Measurements from ENCODE around the gene PSMD12. TPM values are rescaled to one million over a fixed set of nuclear protein-coding genes. Genes with fewer than 3 reads are reported as not detected.

PSMD12 gene
- polyA plus RNA-seq, 1 donor: 33.7 TPM

GRCh38 chr17:67386965-67387551, 20.7 kb upstream of the PSMD12 start:
- DNase-seq: no peak

- DNase-seq: no peak
These were observed 19.0 kb upstream of the PSMD12 start for GRCh38 chr17:67385122-67385988.

- DNase-seq: no peak
These were observed 15.5 kb upstream of the PSMD12 start for GRCh38 chr17:67381929-67382257.

GRCh38 chr17:67379251-67379630, 12.9 kb upstream of the PSMD12 start:
- DNase-seq: no peak

GRCh38 chr17:67378454-67379250, 12.3 kb upstream of the PSMD12 start:
- peak; percentile 85 for DNase-seq

GRCh38 chr17:67377488-67378453, 11.4 kb upstream of the PSMD12 start:
- peak; percentile 50 for DNase-seq

- DNase-seq: peak; percentile 88
These were observed 10.5 kb upstream of the PSMD12 start, which contains the start of gene PITPNC1 for GRCh38 chr17:67376737-67377487. TSS of gene PITPNC1 (plus strand) at chr17:67377281.

- DNase-seq: no peak
These were observed 10.0 kb upstream of the PSMD12 start for GRCh38 chr17:67376415-67376736.

GRCh38 chr17:67375716-67376115, 9.3 kb upstream of the PSMD12 start:
- DNase-seq: no peak

GRCh38 chr17:67375054-67375427, 8.7 kb upstream of the PSMD12 start:
- DNase-seq: no peak

GRCh38 chr17:67374329-67375053, 8.1 kb upstream of the PSMD12 start:
- DNase-seq: peak; percentile 76

- DNase-seq: no peak
These were observed 6.4 kb upstream of the PSMD12 start for GRCh38 chr17:67372751-67373150.

GRCh38 chr17:67369676-67370075, 3.3 kb upstream of the PSMD12 start:
- DNase-seq: no peak

GRCh38 chr17:67365738-67366192, 612 bp downstream of the PSMD12 start:
- no peak for DNase-seq

GRCh38 chr17:67364847-67365737, 1.3 kb downstream of the PSMD12 start:
- DNase-seq: no peak

GRCh38 chr17:67362173-67362572, 4.2 kb downstream of the PSMD12 start:
- DNase-seq: no peak

- DNase-seq: no peak
These were observed 5.5 kb downstream of the PSMD12 start for GRCh38 chr17:67360880-67361279.

GRCh38 chr17:67359960-67360791, 6.2 kb downstream of the PSMD12 start:
- DNase-seq: no peak

- DNase-seq: no peak
These were observed 7.8 kb downstream of the PSMD12 start for GRCh38 chr17:67358612-67359011.

Data from hindlimb muscle (tissue), 1 donor.